ENCODE results near the gene ADAD2.

GRCh38 chr16:84165746-84166145 is 25.2 kb upstream of the ADAD2 start:
- no peak for TF ChIP-seq POU6F1 (CRISPR knock-in tag; IDR thresholded peaks at IDR 0.05; ENCODE audit: borderline replicate concordance, low read depth)
- no peak for TF ChIP-seq ZFP30 (CRISPR knock-in tag; IDR thresholded peaks at IDR 0.05)
- TF ChIP-seq ESRRG (CRISPR knock-in tag; IDR thresholded peaks at IDR 0.05), result no peak
- no peak for TF ChIP-seq ZFP3 (CRISPR knock-in tag; IDR thresholded peaks at IDR 0.05)
- TF ChIP-seq TCF4 (CRISPR knock-in tag; IDR thresholded peaks at IDR 0.05; ENCODE audit: borderline replicate concordance), result no peak
- TF ChIP-seq CSRNP3 (CRISPR knock-in tag; IDR thresholded peaks at IDR 0.05), result no peak
- no peak for TF ChIP-seq RARB (CRISPR knock-in tag; IDR thresholded peaks at IDR 0.05)
- TF ChIP-seq PPARA (CRISPR knock-in tag; IDR thresholded peaks at IDR 0.05; ENCODE audit: borderline replicate concordance), result no peak
- TF ChIP-seq PATZ1 (CRISPR knock-in tag; IDR thresholded peaks at IDR 0.05; ENCODE audit: borderline replicate concordance), result no peak
- no peak for TF ChIP-seq CSDC2 (CRISPR knock-in tag; IDR thresholded peaks at IDR 0.05)
- no peak for TF ChIP-seq ZNF70 (CRISPR knock-in tag; IDR thresholded peaks at IDR 0.05)
- no peak for TF ChIP-seq CREB5 (CRISPR knock-in tag; IDR thresholded peaks at IDR 0.05; ENCODE audit: low read depth)
- TF ChIP-seq GLIS3 (CRISPR knock-in tag; IDR thresholded peaks at IDR 0.05), result no peak
